H1 (cell line): ENCODE data around the gene BBLN. TPM values are rescaled to one million over a fixed set of nuclear protein-coding genes. Genes with fewer than 3 reads are reported as not detected.

Experiments
- MAX ChIP-seq: IDR thresholded peaks from 2 replicates; pipeline ENCODE4 v1.6.1; 2012; ENCODE audit warnings: inconsistent platforms
- RFX5 ChIP-seq: IDR thresholded peaks from 2 replicates; pipeline ENCODE4 v1.6.1; 2011; ENCODE audit warnings: low read depth, low read length, improper control_type of control experiment, borderline replicate concordance
- USF2 ChIP-seq: IDR thresholded peaks from 2 replicates; pipeline ENCODE4 v1.6.1; 2011; ENCODE audit warnings: low read length, improper control_type of control experiment
- polyA plus RNA-seq, 7 experiments: library from polyadenylated mRNA; depleted of rRNA in 3 of 7; stranded (reverse) in 5 of 7; unstranded in 2 of 7; fragments of >200 nt in 5 of 7; fragments of 200-250 nt in 2 of 7; gene quantifications; 1 replicate in 5 of 7; 2 replicates in 1 of 7; 4 replicates in 1 of 7; pipeline versions ENCODE4 v1.2.1 to v1.2.3, GENCODE V29; 2011 to 2013; ENCODE audit warnings: missing spikeins in 2 of 7, mixed read lengths in 2 of 7
- total RNA-seq: library from RNA; stranded (reverse); fragmentation: NEBNext Ultra II Directional; extraction: Animal tissue kit (Norgen Biotek cat#: 25700); gene quantifications from 2 replicates; pipeline ENCODE4 v1.2.1, GENCODE V29; 2021

BBLN gene
- total and polyA plus RNA-seq, 2 of the 8 experiments (the other 6 are each of a cell fraction or from before 2014, with no cell fraction given) = 63.1 to 164 TPM

GRCh38 chr9:128149001-128149701, 10.9 kb upstream of the BBLN start, which contains the start of gene LCN2 (continued):
- TF ChIP-seq USF2 (no peak), MAX (no peak), RFX5 (no peak)
